Colonic mucosa (tissue), 4 donors: ENCODE results near the gene PARN. TPM values are rescaled to one million over a fixed set of nuclear protein-coding genes. Genes with fewer than 3 reads are reported as not detected.

Source experiments
- DNase-seq: peaks from one replicate; pipeline ENCODE4 v3.0.0-alpha.2; 2020
- H3K27ac ChIP-seq: fragments of 200-600 bp; one replicate; pipeline ENCODE4 v1.8.0; 2021
- H3K27me3 ChIP-seq: fragments of 200-600 bp; one replicate; pipeline ENCODE4 v1.8.0; 2021
- H3K36me3 ChIP-seq: fragments of 200-600 bp; one replicate; pipeline ENCODE4 v1.8.0; 2021
- H3K4me1 ChIP-seq: fragments of 200-600 bp; one replicate; pipeline ENCODE4 v1.8.0; 2021; ENCODE audit warnings: mild to moderate bottlenecking
- H3K4me3 ChIP-seq: fragments of 200-600 bp; one replicate; pipeline ENCODE4 v1.8.0; 2021
- H3K9ac ChIP-seq, 2 donors: one replicate each; pipeline ENCODE4 v1.7.0; 2013; ENCODE audit warnings: control low read depth in 2 of 2, low read depth in 2 of 2, low read length in 2 of 2
- H3K9me3 ChIP-seq: fragments of 200-600 bp; one replicate; pipeline ENCODE4 v1.8.0; 2021
- CTCF ChIP-seq: fragments of 200-600 bp; IDR thresholded peaks from one replicate; pipeline ENCODE4 v1.8.0; 2022; ENCODE audit warnings: antibody characterized with exemption, mild to moderate bottlenecking
- intact Hi-C: fragments of 100-400 bp; cut with DNase I; formaldehyde crosslinking; loops from one replicate; pipeline ENCODE4 v1.14.1; 2022
- total RNA-seq, 2 donors: library from RNA; stranded (reverse); fragmentation: NEBNext Ultra II Directional in 1 of 2; extraction: Animal tissue kit (Norgen Biotek cat#: 25700) in 1 of 2; gene quantifications; one replicate each; pipeline ENCODE4 v1.2.1, GENCODE V29; 2021
- donor health status: healthy.
- donor health status: DM: no; HTN: no; CAD: no.
- donor health status: DM: no; HTN: no; CAD: no.

Gene PARN
- total RNA-seq, 2 donors from 2014 or later = 24.2 to 25.6 TPM

- H3K9ac ChIP-seq = no peak overlapping the region
- intact Hi-C loops = no loop called here
- peaks cover 5% of the 10 kb centered on the region for H3K4me1 ChIP-seq
- H3K4me3 ChIP-seq = no peak overlapping the region
- no peak for TF ChIP-seq CTCF
- no peaks in the 10 kb centered on the region for H3K36me3 ChIP-seq
- H3K27me3 ChIP-seq = no peaks in the 10 kb centered on the region
- H3K9me3 ChIP-seq = no peaks in the 10 kb centered on the region
- H3K27ac ChIP-seq = no peak overlapping the region
- no peak for DNase-seq
Observed at GRCh38 chr16:14505846-14506245, 124.2 kb downstream of the PARN start.

- Histone ChIP-seq H3K36me3 (no peaks in the 10 kb centered on the region), H3K4me1 (peaks cover 5% of the 10 kb centered on the region)
- intact Hi-C loops = no loop called here
Observed at GRCh38 chr16:14502932-14503741, 126.9 kb downstream of the PARN start.

GRCh38 chr16:14502256-14502875, 127.7 kb downstream of the PARN start:
- Histone ChIP-seq H3K9me3 (no peaks in the 10 kb centered on the region), H3K27ac (peak overlapping the region; percentile 35), H3K4me1 (peaks cover 5% of the 10 kb centered on the region), H3K4me3 (no peak overlapping the region), H3K36me3 (no peaks in the 10 kb centered on the region), H3K9ac (no peak overlapping the region), H3K27me3 (no peaks in the 10 kb centered on the region)
- intact Hi-C loops = no loop called here
- no peak for TF ChIP-seq CTCF
- no peak for DNase-seq

More at GRCh38 chr16:14502932-14503741, 126.9 kb downstream of the PARN start:
- H3K9ac ChIP-seq = no peak overlapping the region
- H3K4me3 ChIP-seq = no peak overlapping the region
- DNase-seq = no peak
- H3K27me3 ChIP-seq = no peaks in the 10 kb centered on the region
- H3K9me3 ChIP-seq = no peaks in the 10 kb centered on the region
- H3K27ac ChIP-seq = no peak overlapping the region
- TF ChIP-seq CTCF = no peak

- Histone ChIP-seq H3K9me3 (no peaks in the 10 kb centered on the region), H3K9ac (no peak overlapping the region), H3K27ac (peak overlapping the region; percentile 35), H3K27me3 (no peaks in the 10 kb centered on the region), H3K4me1 (peaks cover 5% of the 10 kb centered on the region), H3K36me3 (no peaks in the 10 kb centered on the region), H3K4me3 (no peak overlapping the region)
- peak; percentile 58 for DNase-seq
- no peak for TF ChIP-seq CTCF
- intact Hi-C loops = no loop called here
Observed at GRCh38 chr16:14501331-14502255, 128.5 kb downstream of the PARN start.

GRCh38 chr16:14500791-14501190, 129.3 kb downstream of the PARN start:
- H3K4me3 ChIP-seq = no peak overlapping the region
- intact Hi-C loops = no loop called here
- peaks cover 5% of the 10 kb centered on the region for H3K4me1 ChIP-seq
- H3K27ac ChIP-seq = no peak overlapping the region
- TF ChIP-seq CTCF = no peak
- H3K9me3 ChIP-seq = no peaks in the 10 kb centered on the region
- DNase-seq = no peak
- no peak overlapping the region for H3K9ac ChIP-seq
- H3K27me3 ChIP-seq = no peaks in the 10 kb centered on the region
- no peaks in the 10 kb centered on the region for H3K36me3 ChIP-seq
